Posterior vena cava (tissue), 2 donors: ENCODE data around the gene AMDHD1. TPM values are rescaled to one million over a fixed set of nuclear protein-coding genes. Genes with fewer than 3 reads are reported as not detected.
A peak's percentile ranks its signal among the peaks of the same experiment; 100 is the strongest.

ENCODE experiments used
- DNase-seq: peaks from one replicate; pipeline ENCODE4 v3.0.0-alpha.2; 2020; ENCODE audit warnings: low spot score
- intact Hi-C, 2 donors: fragments of 100-400 bp; cut with DNase I; formaldehyde crosslinking; loops; one replicate each; pipeline versions ENCODE4 v1.14.1 to v1.14.2; 2022 to 2023
- long read RNA-seq, 2 donors: library from polyadenylated mRNA; unstranded; transcript quantifications; one replicate each; pipeline ENCODE4 v2.0.0, GENCODE V29; 2020 to 2021
- total RNA-seq, 2 donors: library from RNA; stranded (reverse); fragmentation: NEBNext Ultra II Directional; extraction: Animal tissue kit (Norgen Biotek cat#: 25700); gene quantifications; one replicate each; pipeline ENCODE4 v1.2.1, GENCODE V29; 2021
- donor health status: DM: yes; HTN: yes; CAD: no.
- donor health status: DM: yes; HTN: yes; CAD: no.

Gene AMDHD1, protein sequence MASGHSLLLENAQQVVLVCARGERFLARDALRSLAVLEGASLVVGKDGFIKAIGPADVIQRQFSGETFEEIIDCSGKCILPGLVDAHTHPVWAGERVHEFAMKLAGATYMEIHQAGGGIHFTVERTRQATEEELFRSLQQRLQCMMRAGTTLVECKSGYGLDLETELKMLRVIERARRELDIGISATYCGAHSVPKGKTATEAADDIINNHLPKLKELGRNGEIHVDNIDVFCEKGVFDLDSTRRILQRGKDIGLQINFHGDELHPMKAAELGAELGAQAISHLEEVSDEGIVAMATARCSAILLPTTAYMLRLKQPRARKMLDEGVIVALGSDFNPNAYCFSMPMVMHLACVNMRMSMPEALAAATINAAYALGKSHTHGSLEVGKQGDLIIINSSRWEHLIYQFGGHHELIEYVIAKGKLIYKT
- under 1 TPM; 0.29 to 0.46 TPM for total RNA-seq
- long read RNA-seq, donor 1: 0 reads
- long read RNA-seq, donor 2, partial matches to known transcripts: 0 of 1 reads
- long read RNA-seq, donor 2, other reads (novel, unspliced or antisense): 0 of 1 reads

- DNase-seq: peak; percentile 85
- intact Hi-C loops: no loop called here
Observed at GRCh38 chr12:95943330-95943842, at the start of gene AMDHD1. Gene AMDHD1 (plus strand): TSS chr12:95943331. CDS start chr12:95943399, 68 bp downstream.

DNA sequence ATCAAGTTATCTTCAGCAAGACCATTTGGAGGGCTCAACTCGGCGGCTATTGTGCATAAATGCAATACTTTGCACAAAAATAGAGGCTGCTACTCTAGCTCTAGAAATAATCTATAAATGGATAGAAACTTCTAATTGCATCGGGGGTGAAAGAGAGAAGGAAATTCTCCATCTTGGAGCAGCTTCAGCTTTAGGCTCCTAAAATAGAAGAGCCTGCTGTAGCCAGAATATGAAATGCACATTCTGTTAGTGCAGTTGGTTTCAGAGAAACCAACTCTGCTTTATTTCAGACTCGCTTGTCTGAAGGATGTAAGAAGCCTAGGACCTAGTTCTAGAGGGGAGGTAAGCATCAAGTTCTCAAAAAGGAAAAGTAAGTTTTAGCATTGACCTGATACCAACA is 46.3 kb upstream of the AMDHD1 start:
- intact Hi-C loops: no loop called here
- no peak for DNase-seq

DNA sequence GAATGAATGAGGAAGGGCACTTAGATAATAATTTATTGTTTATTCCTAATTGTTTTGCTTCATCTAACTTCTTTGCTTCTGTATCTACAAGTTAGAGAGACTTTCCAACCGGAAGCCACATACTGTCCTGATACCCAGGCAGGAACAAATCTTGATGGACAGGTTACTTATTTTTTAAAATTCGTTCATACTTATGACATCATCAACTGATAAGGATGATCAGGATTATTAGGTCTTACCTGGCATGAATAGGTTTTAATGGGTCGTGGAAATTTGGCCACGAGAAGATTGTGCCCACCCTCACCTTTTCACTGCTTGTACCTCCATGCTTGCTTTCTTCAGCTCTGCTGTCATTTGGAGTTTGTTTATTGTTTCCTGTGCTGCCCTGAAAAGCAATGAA is 45.0 kb upstream of the AMDHD1 start:
- no peak for DNase-seq
- intact Hi-C loops: no loop called here

DNA sequence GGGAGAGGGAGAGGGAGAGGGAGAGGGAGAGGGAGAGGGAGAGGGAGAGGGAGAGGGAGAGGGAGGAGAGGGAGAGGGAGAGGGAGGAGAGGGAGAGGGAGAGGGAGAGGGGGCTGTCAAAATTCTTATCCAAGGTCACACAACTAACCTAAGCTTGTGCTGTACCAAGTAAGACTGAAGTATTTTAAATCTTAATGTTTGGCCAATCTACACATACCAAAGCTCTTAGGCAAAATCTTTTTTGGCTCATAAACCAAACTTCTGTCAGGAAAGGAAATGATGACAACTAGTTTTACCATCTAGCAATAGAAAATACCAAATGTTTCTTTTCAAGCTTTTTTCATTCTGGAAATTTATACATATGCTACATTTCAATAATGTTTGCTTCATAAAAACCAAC is 34.6 kb upstream of the AMDHD1 start:
- intact Hi-C loops: no loop called here
- no peak for DNase-seq

- DNase-seq: no peak
- intact Hi-C loops: no loop called here
Observed at GRCh38 chr12:95909871-95910270, 33.3 kb upstream of the AMDHD1 start.

DNA sequence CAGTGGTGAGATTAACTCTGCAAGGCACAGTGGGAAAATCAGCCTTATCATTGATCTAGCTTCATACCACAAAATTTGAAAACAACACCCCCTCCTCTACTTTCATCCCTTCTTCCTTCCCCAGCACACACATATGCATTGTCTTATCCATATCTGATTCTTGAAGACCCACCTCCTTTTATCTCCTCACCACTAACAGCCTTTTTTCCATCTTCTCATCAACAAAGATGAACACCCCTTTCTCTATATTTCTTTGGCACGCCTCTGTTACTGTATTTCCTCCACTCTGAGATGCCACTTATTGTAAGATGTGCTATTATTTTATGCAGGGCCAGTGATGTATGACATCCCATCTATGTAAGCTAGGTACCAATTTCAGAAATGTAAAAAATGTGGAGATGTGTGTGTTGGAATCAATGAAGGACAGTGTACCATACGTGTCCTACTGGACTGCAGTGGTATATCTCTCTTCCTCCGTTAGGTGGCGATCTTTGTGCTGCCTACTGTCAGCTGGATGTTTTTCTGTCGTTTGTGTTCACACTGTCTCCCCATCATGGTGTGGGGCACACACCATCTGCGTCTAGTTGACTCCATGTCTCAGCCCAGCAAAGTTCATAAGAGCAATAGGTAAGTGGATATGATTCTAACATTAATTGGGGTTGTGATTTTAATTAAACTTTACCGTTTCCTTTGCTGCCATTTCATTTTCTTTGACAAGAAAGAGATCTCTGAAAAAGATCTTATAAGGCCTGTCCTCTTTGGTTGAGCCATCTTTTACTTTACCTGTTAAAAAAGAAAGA is 24.7 kb upstream of the AMDHD1 start:
- intact Hi-C loops: no loop called here
- no peak for DNase-seq

GRCh38 chr12:95919110-95919509 is 24.0 kb upstream of the AMDHD1 start:
- DNase-seq: no peak
- intact Hi-C loops: no loop called here

DNA sequence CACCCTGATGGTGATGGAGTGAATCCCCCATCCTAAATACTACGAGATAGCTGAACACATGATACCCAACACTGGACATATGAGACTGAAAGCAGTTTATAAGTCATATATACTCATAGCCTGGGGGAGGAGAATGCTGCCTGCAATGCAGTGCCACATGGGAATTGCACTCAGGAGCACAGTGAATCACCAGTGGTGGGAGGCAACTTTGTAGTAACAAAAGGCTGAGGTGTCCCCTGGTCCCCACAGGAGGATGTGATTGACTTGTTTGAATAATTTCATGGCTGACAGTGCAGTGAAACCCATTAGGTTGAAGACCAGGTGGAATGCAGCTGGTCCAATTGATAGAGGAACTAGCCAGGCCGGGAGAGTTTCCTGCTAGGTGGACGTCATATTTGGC is 20.9 kb upstream of the AMDHD1 start:
- intact Hi-C loops: loop anchor here in 1 of 2 donors (5.0 kb wide), 1 partner anchor 75 kb away; the partner anchor contains the start of gene HAL
- no peak for DNase-seq

DNA sequence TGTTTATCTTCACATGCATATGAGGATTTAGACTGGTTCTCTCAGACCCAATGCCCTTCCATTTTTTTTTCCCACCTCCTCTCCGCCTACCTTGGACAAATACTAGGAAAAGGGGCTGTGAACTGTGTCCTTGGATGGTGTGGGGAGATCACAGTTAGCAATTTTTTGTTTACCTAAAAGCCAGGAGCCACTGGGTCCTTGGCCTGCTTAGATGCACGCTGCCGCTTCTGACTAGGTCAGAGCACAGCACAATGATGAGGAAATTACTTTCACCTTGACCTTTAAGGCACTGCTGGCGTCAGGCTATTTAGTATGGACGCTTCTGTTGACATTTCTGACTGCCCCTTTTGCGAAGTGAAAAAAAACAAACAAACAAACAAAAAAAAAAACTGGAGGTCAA is 2.6 kb upstream of the AMDHD1 start:
- DNase-seq: no peak
- intact Hi-C loops: no loop called here

GRCh38 chr12:95942101-95942523 is 1.0 kb upstream of the AMDHD1 start:
- intact Hi-C loops: no loop called here
- no peak for DNase-seq

DNA sequence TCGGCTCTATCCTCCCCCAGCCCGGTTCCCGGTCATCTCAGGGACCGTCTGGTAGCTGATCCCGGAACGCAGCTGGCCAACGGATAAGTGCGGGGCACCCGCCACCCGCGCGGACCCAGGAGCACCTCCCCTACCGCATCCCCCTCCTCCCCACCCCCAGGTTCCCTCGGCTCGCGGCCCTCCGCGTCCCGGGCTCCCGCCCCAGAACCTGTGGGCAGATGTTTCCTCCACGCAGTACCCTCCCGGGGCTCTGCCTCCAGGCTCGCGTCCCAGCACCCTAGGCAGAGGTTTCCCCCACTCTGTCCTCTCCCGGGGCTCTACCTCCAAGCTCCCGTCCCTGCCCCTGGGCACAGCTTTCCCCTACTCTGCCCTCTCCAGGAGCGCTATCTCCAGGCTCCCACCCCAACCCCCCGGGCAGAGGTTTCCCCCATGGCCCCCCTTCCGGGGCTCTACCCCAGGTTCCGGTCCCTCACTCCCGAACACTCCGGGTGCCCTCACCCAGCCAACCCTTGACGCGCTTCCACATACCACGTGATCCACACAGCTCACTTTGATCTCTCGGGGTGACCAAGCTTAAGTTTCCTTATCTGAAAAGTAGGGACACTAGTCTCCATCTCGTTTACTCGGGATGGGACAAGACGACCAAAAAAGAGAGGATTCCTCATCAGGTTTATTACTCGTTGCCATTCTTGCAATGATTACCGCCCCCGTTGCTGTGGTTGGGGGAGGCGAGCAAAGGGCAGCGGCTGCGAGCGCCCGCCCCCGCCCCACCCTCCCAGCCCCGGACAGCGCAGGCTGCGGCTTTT is 404 bp upstream of the AMDHD1 start, which contains the start of gene CCDC38:
Gene CCDC38, minus strand, starts transcription at position 91 of the 806 bp plus-strand sequence. CDS start 6,105 bp downstream, outside the sequence.
- intact Hi-C loops: no loop called here
- peak; percentile 92 for DNase-seq

DNA sequence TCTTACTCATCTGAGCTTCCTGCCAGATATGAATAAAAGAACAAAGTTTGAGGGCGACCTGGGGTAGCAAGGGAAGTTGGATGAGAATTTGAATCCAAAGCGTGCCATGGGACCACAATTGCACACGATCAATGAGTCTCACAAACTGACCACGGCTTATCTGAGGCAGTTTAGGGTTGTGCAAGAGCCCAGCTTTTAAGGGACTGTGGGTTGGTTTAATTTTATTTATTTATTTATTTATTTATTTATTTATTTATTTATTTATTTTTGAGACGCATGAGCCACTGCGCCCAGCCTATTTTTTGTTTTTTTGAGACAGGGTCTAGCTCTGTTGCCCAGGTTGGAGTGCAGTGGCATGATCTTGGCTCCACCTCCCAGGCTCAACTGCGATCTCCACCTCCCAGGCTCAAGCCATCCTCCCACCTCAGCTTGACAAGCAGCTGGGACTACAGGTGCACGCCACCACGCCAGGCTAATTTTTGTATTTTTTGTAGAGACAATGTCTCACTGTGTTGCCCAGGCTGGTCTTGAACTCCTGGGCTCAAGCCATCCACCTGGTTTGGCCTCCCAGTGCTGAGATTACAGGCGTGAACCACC is 1.1 kb downstream of the AMDHD1 start:
- intact Hi-C loops: no loop called here
- DNase-seq: no peak

- no peak for DNase-seq
- intact Hi-C loops: no loop called here
Observed at GRCh38 chr12:95949477-95950206, 6.5 kb downstream of the AMDHD1 start.

DNA sequence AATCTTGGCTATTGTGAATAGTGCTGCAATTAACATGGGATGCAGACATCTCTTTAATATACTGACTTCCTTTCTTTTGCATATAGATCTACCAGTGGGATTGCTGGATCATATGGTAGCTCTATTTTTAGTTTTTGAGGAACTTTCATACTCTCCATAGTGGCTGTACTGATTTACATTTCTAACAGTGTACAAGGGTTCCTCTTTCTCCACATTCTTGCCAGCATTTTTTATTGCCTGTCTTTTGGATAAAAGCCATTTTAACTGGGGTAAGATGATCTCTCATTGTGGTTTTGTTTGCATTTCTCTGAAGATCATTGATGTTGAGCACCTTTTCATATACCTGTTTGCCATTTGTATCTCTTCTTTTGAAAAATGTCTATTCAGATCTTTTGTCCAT is 8.4 kb downstream of the AMDHD1 start:
- DNase-seq: no peak
- intact Hi-C loops: no loop called here

DNA sequence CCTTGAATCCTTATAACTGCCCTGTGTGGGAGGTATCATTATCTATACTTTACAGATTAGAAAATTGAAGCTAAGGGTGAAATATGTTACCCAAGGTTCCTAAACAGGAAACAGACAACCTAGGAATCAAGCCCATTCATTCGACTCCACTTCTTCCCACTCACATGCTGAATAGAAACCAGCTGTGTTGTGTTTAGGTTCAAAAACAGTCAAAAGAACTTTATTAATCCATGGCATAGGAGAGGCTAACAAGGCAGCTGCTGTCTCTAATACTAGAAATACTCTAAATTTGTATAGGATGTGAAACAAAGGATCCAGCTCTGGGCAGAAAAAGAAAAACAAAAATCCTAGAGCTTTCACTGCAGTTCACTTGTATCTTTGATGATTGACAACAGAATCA is 9.9 kb downstream of the AMDHD1 start:
- intact Hi-C loops: no loop called here
- DNase-seq: no peak

DNA sequence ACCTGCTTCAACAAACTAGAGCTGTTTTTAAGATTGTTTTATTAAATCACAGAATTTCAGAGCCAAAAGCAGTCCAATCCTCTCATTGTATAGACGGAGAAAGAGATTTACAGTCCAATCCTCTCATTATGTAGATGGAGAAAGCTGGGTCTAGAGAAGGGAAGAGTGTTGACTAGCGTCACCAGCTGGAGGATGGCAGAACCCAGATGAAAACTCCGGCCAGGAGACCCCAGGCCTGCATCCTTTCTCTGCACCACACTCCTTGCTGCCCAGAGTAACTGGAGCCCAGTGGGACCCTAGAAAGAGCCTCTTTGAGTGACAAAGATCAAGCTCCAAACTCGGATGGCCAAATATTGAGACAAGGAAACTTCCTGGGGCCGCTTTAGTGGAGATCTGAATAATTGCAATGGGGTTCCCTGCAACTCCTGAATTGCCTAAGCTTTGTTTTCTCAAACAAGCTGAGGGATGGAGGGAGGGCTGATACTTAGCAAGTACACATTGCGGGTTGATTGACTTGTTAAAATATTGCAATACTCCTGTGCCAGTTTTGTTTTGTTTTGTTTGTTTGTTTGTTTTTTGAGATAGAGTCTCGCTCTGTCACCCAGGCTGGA is 12.5 kb downstream of the AMDHD1 start:
- DNase-seq: no peak
- intact Hi-C loops: no loop called here

GRCh38 chr12:95956557-95957145 is 13.5 kb downstream of the AMDHD1 start:
- no peak for DNase-seq
- intact Hi-C loops: no loop called here
